ENCODE measurements around the gene MERTK.

MERTK gene

DNA sequence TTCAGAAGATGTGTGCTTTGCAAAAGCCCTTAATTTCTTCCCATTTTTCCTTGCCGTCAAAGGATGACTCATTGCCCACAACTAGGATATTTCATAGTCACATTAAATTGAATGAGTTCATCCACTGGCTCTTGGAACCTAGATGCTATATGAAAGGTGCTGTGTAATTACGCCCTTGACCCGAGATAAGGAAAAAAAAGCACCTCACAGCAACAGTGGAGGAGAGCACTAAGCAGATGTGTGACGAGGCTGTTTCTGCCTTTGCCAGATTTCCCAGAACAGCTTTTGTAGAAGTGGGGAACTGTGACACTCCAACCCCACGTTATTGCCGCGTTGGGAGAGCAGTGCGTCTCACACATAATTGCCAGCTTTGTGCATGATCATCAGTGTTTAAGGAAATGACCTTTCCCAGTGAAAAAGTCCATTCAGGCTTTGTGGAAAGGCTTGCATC, 123.4 kb downstream of the MERTK start:
- no peak for DNase-seq (ENCODE audit: low read depth, low spot score)
- H3K4me3 ChIP-seq (ENCODE audit: low read depth, low read length) = no peak overlapping the region
- TF ChIP-seq, protein P1, sequence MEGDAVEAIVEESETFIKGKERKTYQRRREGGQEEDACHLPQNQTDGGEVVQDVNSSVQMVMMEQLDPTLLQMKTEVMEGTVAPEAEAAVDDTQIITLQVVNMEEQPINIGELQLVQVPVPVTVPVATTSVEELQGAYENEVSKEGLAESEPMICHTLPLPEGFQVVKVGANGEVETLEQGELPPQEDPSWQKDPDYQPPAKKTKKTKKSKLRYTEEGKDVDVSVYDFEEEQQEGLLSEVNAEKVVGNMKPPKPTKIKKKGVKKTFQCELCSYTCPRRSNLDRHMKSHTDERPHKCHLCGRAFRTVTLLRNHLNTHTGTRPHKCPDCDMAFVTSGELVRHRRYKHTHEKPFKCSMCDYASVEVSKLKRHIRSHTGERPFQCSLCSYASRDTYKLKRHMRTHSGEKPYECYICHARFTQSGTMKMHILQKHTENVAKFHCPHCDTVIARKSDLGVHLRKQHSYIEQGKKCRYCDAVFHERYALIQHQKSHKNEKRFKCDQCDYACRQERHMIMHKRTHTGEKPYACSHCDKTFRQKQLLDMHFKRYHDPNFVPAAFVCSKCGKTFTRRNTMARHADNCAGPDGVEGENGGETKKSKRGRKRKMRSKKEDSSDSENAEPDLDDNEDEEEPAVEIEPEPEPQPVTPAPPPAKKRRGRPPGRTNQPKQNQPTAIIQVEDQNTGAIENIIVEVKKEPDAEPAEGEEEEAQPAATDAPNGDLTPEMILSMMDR (IDR thresholded peaks at IDR 0.05; ENCODE audit: insufficient read depth, low read length, missing control alignments) = no peak
- ChIA-PET POLR2A (no interaction called here), CTCF (no interaction called here)

DNA sequence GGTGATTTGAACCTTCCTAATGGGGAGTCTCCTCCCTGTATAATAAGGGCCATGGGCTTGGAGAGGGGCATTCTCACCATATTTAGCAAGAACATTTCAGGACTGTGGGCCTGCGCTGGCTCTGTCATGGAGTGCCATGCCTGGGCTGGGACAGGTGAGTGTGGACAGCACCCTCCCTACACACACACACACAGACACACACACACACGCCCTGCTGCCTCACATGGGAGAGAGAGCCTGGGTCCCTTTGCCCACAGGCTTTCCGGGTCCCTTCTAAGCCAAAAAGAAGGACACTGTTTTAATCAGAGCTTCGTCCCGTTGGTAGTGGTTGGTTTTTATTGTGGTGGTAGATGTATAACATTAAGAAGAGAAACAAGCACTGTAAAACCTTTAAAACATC, 125.3 kb downstream of the MERTK start:
- CTCF ChIA-PET = no interaction called here

DNA sequence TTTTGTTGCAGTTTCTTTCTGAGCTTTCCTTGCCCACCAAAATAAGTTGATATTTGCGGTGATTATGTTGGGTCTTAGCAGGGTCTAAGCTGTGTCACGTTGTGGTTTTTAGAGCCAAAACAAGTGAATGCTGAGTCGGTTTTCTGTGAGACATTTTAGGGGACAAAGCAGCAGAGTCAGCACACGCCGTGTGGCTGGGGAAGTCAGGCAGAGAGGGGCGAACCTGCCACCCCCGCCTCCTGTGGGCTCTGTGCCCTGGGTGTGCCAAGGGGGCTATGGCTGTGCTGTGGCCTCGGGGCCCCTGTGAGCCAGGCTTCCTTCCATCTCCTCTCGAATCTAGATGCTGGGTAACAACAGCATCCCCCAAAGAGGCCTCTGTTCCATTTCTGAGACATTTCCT, 125.8 kb downstream of the MERTK start:
- TF ChIP-seq, protein P1 (IDR thresholded peaks at IDR 0.05; ENCODE audit: insufficient read depth, low read length, missing control alignments) = no peak
- H3K4me3 ChIP-seq (ENCODE audit: low read depth, low read length) = no peak overlapping the region
- CTCF ChIA-PET = no interaction called here
- POLR2A ChIA-PET = no interaction called here
- DNase-seq (ENCODE audit: low read depth, low spot score) = no peak

More for the DNA sequence above, 125.3 kb downstream of the MERTK start:
- no peak for DNase-seq (ENCODE audit: low read depth, low spot score)
- no peak overlapping the region for H3K4me3 ChIP-seq (ENCODE audit: low read depth, low read length)
- TF ChIP-seq, protein P1 (IDR thresholded peaks at IDR 0.05; ENCODE audit: insufficient read depth, low read length, missing control alignments) = no peak
- POLR2A ChIA-PET = no interaction called here

DNA sequence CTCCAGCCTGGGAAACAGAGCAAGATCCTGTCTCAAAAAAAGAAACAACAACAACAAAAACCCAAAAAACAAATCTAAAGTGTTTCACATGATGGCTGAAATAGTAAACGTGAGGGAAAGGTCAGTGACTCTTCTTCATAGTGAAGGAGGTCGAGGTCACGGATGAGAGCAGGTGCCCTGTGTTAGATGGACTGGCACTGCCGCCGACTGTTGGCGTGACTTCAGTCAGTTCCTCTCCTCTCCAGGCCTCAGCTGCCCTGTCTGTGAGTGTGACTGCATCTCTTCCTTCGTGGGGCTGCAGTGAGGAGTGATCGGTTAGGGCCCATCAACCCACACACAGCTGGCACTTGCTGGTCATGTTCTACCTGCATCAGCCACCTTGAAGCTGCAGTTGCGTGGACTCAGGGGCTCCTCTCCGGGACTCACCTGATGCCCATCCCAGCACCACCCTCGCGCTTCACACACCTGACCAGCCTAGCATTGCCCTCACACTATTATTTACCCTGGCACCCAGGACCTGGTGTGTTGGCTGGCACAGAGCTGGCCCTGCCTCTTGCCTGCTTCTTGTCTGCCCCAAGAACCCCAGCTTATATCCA, 126.6 kb downstream of the MERTK start:
- POLR2A ChIA-PET = no interaction called here
- TF ChIP-seq, protein P1 (IDR thresholded peaks at IDR 0.05; ENCODE audit: insufficient read depth, low read length, missing control alignments) = no peak
- H3K4me3 ChIP-seq (ENCODE audit: low read depth, low read length) = no peak overlapping the region
- CTCF ChIA-PET = no interaction called here
- no peak for DNase-seq (ENCODE audit: low read depth, low spot score)

DNA sequence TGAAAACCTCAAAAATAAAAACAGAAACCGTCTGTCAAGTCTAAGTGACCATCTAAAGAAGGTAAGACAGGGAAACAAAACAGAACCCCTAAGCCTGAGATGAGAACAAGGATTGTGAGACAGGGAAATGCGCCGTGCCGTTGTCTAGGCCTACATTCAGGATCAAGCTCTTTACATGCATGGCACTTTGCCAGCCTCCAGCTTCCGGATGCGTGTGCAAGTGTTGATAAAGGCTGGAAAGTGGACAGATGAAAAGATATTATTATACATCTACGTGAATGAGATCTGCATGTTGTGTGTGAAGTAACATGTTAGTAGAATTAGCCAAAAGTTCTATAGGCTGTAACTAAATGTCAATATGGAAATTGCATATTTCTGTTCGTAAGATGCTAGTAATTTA, 128.1 kb downstream of the MERTK start:
- DNase-seq (ENCODE audit: low read depth, low spot score) = no peak
- H3K4me3 ChIP-seq (ENCODE audit: low read depth, low read length) = no peak overlapping the region
- CTCF ChIA-PET = no interaction called here
- POLR2A ChIA-PET = no interaction called here
- TF ChIP-seq, protein P1 (IDR thresholded peaks at IDR 0.05; ENCODE audit: insufficient read depth, low read length, missing control alignments) = no peak

DNA sequence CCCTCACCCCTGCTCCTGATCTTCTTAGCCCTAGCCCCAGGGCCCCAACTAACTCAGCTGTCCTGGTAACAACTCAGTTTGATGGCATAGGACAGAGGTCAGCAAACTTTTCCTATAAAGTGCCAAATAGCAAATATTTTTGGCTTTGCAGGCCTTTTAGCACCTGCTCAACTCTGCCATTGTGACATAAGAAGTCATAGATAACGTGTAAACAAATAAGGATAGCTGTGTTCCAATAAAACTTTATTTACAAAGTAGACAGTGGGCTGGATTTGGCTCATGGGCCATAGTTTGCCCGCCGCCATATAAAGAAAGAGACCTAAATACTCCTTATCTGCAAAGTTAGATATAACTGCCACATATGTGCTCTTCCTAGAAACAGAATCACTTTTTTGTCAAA, 129.4 kb downstream of the MERTK start:
- CTCF ChIA-PET = no interaction called here
- DNase-seq (ENCODE audit: low read depth, low spot score) = no peak
- POLR2A ChIA-PET = no interaction called here
- TF ChIP-seq, protein P1 (IDR thresholded peaks at IDR 0.05; ENCODE audit: insufficient read depth, low read length, missing control alignments) = no peak
- no peak overlapping the region for H3K4me3 ChIP-seq (ENCODE audit: low read depth, low read length)

Data from AG04449 (cell line).